Stimulated activated CD4-positive, alpha-beta T cell treated with anti-CD3 and anti-CD28 coated beads, Interleukin-4, amount 100 ng/mL, for 4 hours (primary cell): ENCODE measurements around the gene ADCYAP1R1.

ENCODE experiments used
- DNase-seq, 2 experiments: peaks; one replicate each; pipeline ENCODE4 v3.0.0-alpha.2; 2020

Gene ADCYAP1R1

GRCh38 chr7:31092606-31093005 is 40.5 kb downstream of the ADCYAP1R1 start:
- no peak for DNase-seq

DNA sequence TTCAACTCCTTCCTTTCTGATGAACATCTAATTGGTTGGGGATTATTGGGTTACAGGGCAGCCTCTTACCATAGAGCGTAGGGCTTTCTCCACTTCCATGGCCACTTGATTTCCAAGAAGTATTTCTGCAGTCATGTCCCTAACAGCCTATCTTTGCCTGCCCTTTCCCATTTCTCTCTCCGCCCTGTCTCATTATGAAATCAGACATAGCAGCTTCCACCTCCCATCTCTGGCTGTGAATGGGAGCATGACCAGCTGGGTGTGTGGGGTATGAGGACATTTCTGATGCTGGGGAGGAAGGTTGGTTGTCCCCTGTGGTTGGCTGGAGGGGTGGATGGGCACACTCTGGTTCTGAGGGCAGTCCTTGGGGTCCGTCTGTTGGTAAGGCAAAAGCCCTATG is 41.2 kb downstream of the ADCYAP1R1 start:
- no peak for DNase-seq

GRCh38 chr7:31094271-31094670 is 42.2 kb downstream of the ADCYAP1R1 start:
- DNase-seq: no peak

- no peak for DNase-seq
These were observed 43.4 kb downstream of the ADCYAP1R1 start for GRCh38 chr7:31095286-31096197.

DNA sequence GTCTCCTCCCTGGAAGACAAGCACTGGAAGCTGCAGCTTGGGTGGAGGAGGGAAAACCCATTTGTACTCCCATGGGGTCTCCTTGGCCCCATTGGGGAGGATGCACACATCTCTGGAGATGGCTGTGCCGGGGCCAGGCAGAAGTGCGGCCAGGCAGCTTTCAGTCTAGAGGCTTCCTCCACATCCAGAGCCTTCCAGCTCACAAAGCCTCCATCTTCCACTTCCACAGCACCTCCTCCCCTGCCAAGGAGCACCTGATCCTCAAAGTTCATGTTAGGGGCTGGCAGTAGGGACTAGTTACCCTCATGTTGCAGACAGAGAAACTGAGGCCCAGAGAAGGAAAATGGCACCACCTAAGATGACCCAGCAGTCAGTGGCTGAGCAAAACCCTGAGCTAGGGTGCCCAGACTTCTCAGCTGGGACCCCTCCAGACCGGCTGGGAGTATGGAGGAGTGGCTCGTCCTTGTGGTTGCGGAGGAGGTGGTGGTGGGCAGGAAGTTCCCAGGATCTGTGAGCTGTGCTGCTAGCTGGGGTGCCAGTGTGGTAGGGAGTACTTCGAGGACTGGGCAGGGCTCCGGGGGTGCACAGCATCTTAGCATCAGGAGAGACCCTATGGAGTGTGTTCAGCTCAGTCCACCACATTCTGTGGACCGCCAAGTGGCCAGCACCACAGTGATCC is 44.2 kb downstream of the ADCYAP1R1 start:
- no peak for DNase-seq

GRCh38 chr7:31096877-31097258 is 44.8 kb downstream of the ADCYAP1R1 start:
- DNase-seq: no peak

GRCh38 chr7:31098642-31099360 is 46.7 kb downstream of the ADCYAP1R1 start:
- no peak for DNase-seq

DNA sequence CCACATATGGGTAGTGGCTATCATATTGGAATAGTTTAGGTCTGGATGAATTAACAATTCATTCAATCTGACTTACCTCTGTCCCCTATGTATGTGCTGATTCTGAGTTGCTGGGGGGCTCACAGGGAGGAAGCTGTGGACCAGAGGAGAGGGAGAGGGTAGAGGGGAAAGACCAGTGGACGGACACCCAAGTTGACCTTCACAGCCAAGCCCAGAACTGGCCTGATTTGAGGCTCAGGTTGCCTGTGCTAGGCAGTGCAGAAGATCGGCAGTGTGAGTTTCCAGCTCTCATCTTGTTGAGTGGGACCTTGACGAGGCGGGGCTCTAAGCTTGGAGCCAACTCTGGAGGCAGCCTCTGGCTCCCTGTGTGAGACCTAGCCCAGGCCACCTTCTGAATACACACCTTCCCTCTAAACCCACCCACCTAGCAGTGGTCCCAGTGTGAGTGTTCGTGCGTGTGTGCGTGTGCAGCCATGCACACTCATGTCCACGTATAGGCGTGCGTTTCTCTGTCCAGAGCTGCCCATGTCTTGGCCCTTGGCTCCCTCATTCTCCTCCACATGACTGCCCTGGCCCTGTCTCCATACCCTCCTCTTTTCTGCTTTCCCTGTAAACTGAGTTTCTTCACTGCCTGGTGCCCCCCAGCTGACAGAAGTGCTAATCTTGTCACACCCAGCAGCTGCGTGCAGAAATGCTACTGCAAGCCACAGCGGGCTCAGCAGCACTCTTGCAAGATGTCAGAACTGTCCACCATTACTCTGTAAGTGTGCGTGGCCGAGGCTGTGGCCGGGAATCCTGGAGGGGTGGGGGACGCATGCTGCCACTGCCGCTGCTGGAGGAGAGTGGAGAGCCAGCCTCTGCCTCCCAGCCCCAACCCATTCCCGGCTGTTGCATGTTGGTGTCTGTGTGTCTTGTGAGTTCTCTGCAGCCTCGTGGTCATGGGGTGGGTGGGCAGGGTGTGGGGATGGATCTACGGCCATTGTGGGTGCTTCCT is 47.6 kb downstream of the ADCYAP1R1 start:
- DNase-seq: no peak

GRCh38 chr7:31100445-31100844 is 48.3 kb downstream of the ADCYAP1R1 start:
- DNase-seq: no peak

GRCh38 chr7:31100871-31101270 is 48.8 kb downstream of the ADCYAP1R1 start:
- DNase-seq: no peak

GRCh38 chr7:31101544-31101943 is 49.4 kb downstream of the ADCYAP1R1 start:
- no peak for DNase-seq

- DNase-seq: no peak
These were observed 50.3 kb downstream of the ADCYAP1R1 start for GRCh38 chr7:31102151-31102972.

GRCh38 chr7:31102973-31103850 is 51.1 kb downstream of the ADCYAP1R1 start:
- no peak for DNase-seq

- DNase-seq: no peak
These were observed 52.5 kb downstream of the ADCYAP1R1 start for GRCh38 chr7:31104361-31105255.

GRCh38 chr7:31105256-31105950 is 53.3 kb downstream of the ADCYAP1R1 start:
- no peak for DNase-seq

DNA sequence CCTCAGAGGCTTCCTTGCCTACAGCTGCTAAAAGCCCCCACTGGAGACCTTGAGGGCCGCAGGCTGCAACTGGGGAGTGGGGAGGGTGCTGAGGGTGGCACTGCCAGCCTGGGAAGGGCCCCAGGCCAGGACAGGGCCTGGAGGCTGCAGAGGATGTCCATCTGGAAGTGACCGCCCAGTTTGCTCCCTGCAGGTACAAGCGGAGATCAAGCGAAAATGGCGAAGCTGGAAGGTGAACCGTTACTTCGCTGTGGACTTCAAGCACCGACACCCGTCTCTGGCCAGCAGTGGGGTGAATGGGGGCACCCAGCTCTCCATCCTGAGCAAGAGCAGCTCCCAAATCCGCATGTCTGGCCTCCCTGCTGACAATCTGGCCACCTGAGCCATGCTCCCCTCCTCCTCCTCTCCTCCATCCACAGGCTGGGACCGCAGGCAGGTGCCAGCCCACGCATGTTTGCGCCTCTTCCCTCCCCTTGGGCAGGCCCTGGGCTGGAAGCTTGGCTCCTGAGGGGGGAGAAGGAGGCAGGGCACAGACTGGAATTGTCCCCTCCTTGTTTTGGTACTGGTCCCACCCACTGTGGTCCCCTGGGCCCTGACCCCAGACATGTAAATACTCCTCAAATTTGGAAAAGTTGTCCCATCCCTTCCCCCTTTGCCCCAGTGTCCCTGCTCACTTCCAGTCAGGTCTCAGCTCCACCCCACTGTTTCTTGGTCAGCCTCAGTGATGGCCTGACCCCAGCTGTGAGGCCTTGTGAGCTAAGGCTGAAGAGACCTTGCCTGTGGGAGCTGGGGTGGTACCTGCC is 54.4 kb downstream of the ADCYAP1R1 start:
- DNase-seq: no peak
